Measurements from ENCODE around the gene TPMT.
A peak's percentile ranks its signal among the peaks of the same experiment; 100 is the strongest.

The TPMT gene

GRCh38 chr6:18132346-18132745, 22.5 kb downstream of the TPMT start:
- Histone ChIP-seq H3K27ac (no peak overlapping the region), H3K4me3 (no peak overlapping the region)
- DNase-seq (ENCODE audit: low spot score), result no peak
- no peak for TF ChIP-seq CTCF (IDR thresholded peaks at IDR 0.05)

GRCh38 chr6:18126121-18126520, 28.8 kb downstream of the TPMT start:
- DNase-seq (ENCODE audit: low spot score), result no peak
- no peak for TF ChIP-seq CTCF (IDR thresholded peaks at IDR 0.05)
- Histone ChIP-seq H3K4me3 (no peak overlapping the region), H3K27ac (no peak overlapping the region)

- H3K27ac ChIP-seq, result peak within 1 kb of the TSS; percentile 55 to 74
- peak; percentile 94 for DNase-seq (ENCODE audit: low spot score)
- peak within 1 kb of the TSS; percentile 80 for H3K4me3 ChIP-seq
- peak; percentile 95 for TF ChIP-seq CTCF (IDR thresholded peaks at IDR 0.05)
Observed at GRCh38 chr6:18122128-18123093, 32.5 kb downstream of the TPMT start, which contains the start of gene NHLRC1. TSS of gene NHLRC1 (minus strand) at chr6:18122677. CDS start at chr6:18122606, 71 bp downstream.

- TF ChIP-seq CTCF (IDR thresholded peaks at IDR 0.05), result no peak
- H3K27ac ChIP-seq, result no peak overlapping the region
- no peak for DNase-seq (ENCODE audit: low spot score)
Observed at GRCh38 chr6:18121580-18122127, 33.2 kb downstream of the TPMT start.

GRCh38 chr6:18119236-18119635, 35.6 kb downstream of the TPMT start:
- no peak overlapping the region for H3K27ac ChIP-seq
- DNase-seq (ENCODE audit: low spot score), result no peak
- no peak overlapping the region for H3K4me3 ChIP-seq
- TF ChIP-seq CTCF (IDR thresholded peaks at IDR 0.05), result no peak

More at GRCh38 chr6:18121580-18122127, 33.2 kb downstream of the TPMT start:
- peak overlapping the region; percentile 80 for H3K4me3 ChIP-seq

GRCh38 chr6:18118330-18118729, 36.5 kb downstream of the TPMT start:
- H3K27ac ChIP-seq, result no peak overlapping the region
- TF ChIP-seq CTCF (IDR thresholded peaks at IDR 0.05), result no peak
- no peak overlapping the region for H3K4me3 ChIP-seq
- no peak for DNase-seq (ENCODE audit: low spot score)

Data from coronary artery (tissue), 2 donors.